Vagina (tissue), 2 donors: ENCODE results near the gene P2RY8.

Experiments
- CTCF ChIP-seq, 3 experiments: fragments of 450-650 bp in 2 of 3; fragments of 200-600 bp in 1 of 3; sonication (generic) in 1 of 3; IDR thresholded peaks; one replicate each; pipeline ENCODE4 v1.5.1; 2017 to 2019; ENCODE audit warnings: antibody characterized with exemption in 3 of 3, mild to moderate bottlenecking in 2 of 3, moderate library complexity in 2 of 3
- POLR2A ChIP-seq, 2 donors: fragments of 450-650 bp; IDR thresholded peaks; one replicate each; pipeline ENCODE4 v1.6.1; 2017; ENCODE audit warnings: antibody characterized with exemption in 2 of 2, mild to moderate bottlenecking in 2 of 2, moderate library complexity in 2 of 2

GRCh38 chrX:1477229-1477628 lies 59.8 kb downstream of the P2RY8 start:
- TF ChIP-seq CTCF (IDR thresholded peaks at IDR 0.05) (no peak), POLR2A (IDR thresholded peaks at IDR 0.05) (no peak)
